GM12864 (cell line): ENCODE data around the gene CD2.

Experiments used
- DNase-seq: peaks from one replicate; pipeline ENCODE4 v3.0.0-alpha.2; 2011; ENCODE audit warnings: low read depth
- H3K4me3 ChIP-seq: 2 replicates; pipeline ENCODE4 v1.5.1; 2011; ENCODE audit warnings: mild to moderate bottlenecking, low read depth, low read length, control low read depth
- TF ChIP-seq, protein P1 (sequence below): IDR thresholded peaks from 2 replicates; pipeline ENCODE4 v1.5.1; 2011; ENCODE audit warnings: low read depth, mild to moderate bottlenecking, moderate library complexity, low read length, control low read depth, inconsistent platforms; ENCODE audit errors: missing control alignments

Gene CD2

GRCh38 chr1:116769561-116769977 lies 15.3 kb downstream of the CD2 start:
- no peak overlapping the region for H3K4me3 ChIP-seq
- peak; percentile 46 for DNase-seq
- TF ChIP-seq, protein P1, sequence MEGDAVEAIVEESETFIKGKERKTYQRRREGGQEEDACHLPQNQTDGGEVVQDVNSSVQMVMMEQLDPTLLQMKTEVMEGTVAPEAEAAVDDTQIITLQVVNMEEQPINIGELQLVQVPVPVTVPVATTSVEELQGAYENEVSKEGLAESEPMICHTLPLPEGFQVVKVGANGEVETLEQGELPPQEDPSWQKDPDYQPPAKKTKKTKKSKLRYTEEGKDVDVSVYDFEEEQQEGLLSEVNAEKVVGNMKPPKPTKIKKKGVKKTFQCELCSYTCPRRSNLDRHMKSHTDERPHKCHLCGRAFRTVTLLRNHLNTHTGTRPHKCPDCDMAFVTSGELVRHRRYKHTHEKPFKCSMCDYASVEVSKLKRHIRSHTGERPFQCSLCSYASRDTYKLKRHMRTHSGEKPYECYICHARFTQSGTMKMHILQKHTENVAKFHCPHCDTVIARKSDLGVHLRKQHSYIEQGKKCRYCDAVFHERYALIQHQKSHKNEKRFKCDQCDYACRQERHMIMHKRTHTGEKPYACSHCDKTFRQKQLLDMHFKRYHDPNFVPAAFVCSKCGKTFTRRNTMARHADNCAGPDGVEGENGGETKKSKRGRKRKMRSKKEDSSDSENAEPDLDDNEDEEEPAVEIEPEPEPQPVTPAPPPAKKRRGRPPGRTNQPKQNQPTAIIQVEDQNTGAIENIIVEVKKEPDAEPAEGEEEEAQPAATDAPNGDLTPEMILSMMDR: no peak

DNA sequence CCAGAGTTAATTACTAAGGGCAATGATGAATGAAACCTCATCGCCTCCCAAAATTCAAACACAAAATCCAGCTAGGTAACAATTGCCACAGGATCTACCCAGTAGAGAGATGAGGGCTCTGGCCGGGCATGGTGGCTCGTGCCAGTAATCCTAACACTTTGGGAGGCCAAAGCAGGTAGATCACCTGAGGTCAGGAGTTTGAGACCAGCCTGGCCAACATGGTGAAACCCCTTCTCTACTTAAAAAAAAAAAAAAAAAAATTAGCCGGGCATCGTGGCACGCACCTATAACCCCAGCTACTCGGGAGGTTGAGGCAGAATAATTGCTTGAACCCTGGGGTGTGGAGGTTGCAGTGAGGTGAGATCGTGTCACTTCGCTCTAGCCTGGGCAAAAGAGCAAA lies 15.8 kb downstream of the CD2 start:
- no peak for DNase-seq

DNA sequence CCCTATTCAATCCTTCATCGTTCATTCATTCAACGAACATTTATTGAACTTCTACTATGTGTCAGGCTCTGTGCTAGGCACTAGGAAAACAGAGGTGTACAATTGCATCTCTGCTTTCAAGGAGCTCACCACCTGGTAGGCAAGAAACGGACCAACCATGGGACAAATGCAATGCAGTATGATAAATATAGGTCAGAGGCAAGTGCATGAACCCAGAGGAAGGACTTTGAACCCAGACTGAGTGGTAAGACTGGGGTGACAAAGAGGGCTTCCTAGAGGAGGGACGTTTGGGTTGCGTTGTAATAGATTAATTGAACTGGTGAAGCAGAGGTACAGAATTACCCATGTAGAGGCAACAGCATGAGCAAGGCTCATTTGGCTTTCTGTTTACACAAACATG lies 16.4 kb downstream of the CD2 start:
- no peak for DNase-seq
- H3K4me3 ChIP-seq: no peak overlapping the region
- TF ChIP-seq, protein P1: no peak

More for the DNA sequence above, 15.8 kb downstream of the CD2 start:
- no peak overlapping the region for H3K4me3 ChIP-seq
- TF ChIP-seq, protein P1: no peak

DNA sequence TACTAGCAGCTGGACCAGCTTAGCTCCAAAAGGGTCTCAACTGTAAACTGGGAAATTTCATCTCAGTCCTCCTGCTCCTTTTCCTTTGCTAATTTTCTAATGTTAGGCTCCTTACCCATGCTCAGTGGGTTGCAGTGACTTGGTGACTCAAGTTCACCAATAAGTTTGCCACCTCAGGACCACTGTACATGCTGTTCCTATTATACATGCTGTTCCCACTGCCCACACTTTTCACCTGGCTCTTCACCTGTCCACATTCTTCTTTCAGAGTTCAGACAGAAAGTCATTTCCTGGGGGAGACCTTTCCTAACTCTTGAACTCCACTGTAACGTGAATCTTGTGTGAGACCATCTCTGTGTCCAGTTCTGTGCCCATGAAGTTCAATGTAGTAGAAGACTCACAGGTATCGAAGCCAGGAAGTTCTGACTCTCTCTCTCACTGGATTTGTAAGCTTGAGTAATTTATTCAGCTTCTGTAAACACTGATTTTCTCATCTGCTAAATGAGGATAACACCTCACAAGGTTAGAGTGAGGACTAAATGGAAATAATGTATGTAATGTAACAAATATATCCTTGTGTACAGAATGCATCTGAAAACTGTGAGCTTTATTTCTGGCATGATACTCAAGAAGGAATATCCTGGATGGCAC lies 17.9 kb downstream of the CD2 start:
- no peak for DNase-seq
- H3K4me3 ChIP-seq: no peak overlapping the region
- TF ChIP-seq, protein P1: no peak

GRCh38 chr1:116772648-116773045 lies 18.4 kb downstream of the CD2 start:
- DNase-seq: no peak
- H3K4me3 ChIP-seq: no peak overlapping the region
- TF ChIP-seq, protein P1: no peak

GRCh38 chr1:116775116-116775752 lies 21.0 kb downstream of the CD2 start:
- TF ChIP-seq, protein P1: no peak
- H3K4me3 ChIP-seq: no peak overlapping the region
- no peak for DNase-seq
